Natural killer cell (primary cell): ENCODE measurements around the gene CNTN2. TPM values are rescaled to one million over a fixed set of nuclear protein-coding genes. Genes with fewer than 3 reads are reported as not detected.

Experiments
- ATAC-seq, 3 donors: fragments of 150-1000 bp in 2 of 3; fragments of 200-7000 bp in 1 of 3; cut with Tn5 transposase; 1 replicate in 1 of 3; 2 replicates in 2 of 3; pipeline ENCODE4 v1.10.0; 2021; ENCODE audit warnings: mild to moderate bottlenecking in 2 of 3, moderate library complexity in 2 of 3
- DNase-seq, 2 donors: peaks; one replicate each; pipeline versions ENCODE4 v3.0.0 to v3.0.0-alpha.2; 2013 to 2021; ENCODE audit warnings: mixed read lengths in 1 of 2
- H3K27ac ChIP-seq: one replicate; pipeline ENCODE4 v1.5.1; 2013; ENCODE audit warnings: mild to moderate bottlenecking, low read length
- H3K27me3 ChIP-seq: one replicate; pipeline ENCODE4 v1.6.1; 2013; ENCODE audit warnings: low read length; ENCODE audit not compliant: control insufficient read depth, insufficient read depth
- H3K36me3 ChIP-seq: one replicate; pipeline ENCODE4 v1.6.1; 2013; ENCODE audit warnings: low read length; ENCODE audit not compliant: control insufficient read depth, insufficient read depth
- H3K4me1 ChIP-seq: one replicate; pipeline ENCODE4 v1.6.1; 2013; ENCODE audit warnings: low read length; ENCODE audit not compliant: control insufficient read depth, insufficient read depth
- H3K4me3 ChIP-seq: one replicate; pipeline ENCODE4 v1.5.1; 2013; ENCODE audit warnings: low read length
- H3K9me3 ChIP-seq: one replicate; pipeline ENCODE4 v1.6.1; 2013; ENCODE audit warnings: low read length; ENCODE audit not compliant: control insufficient read depth, insufficient read depth
- H3K27ac Mint-ChIP-seq, 2 donors: one replicate each; pipeline ENCODE4 v1.8.0; 2022; ENCODE audit warnings: mild to moderate bottlenecking in 2 of 2, mixed read lengths in 2 of 2, moderate library complexity in 1 of 2
- H3K27me3 Mint-ChIP-seq, 2 donors: one replicate each; pipeline ENCODE4 v1.8.0; 2022; ENCODE audit warnings: low read depth in 2 of 2, mixed read lengths in 2 of 2
- H3K36me3 Mint-ChIP-seq: one replicate; pipeline ENCODE4 v1.8.0; 2022; ENCODE audit warnings: mixed read lengths
- H3K4me1 Mint-ChIP-seq, 2 donors: one replicate each; pipeline ENCODE4 v1.8.0; 2022; ENCODE audit warnings: mixed read lengths in 2 of 2
- H3K4me3 Mint-ChIP-seq: one replicate; pipeline ENCODE4 v1.8.0; 2022; ENCODE audit warnings: mild to moderate bottlenecking, moderate library complexity, mixed read lengths
- H3K9me3 Mint-ChIP-seq, 2 donors: one replicate each; pipeline ENCODE4 v1.8.0; 2022; ENCODE audit warnings: mixed read lengths in 2 of 2
- CTCF ChIP-seq: fragments of 200-600 bp; IDR thresholded peaks from one replicate; pipeline ENCODE4 v1.8.0; 2022; ENCODE audit warnings: antibody characterized with exemption
- WGBS: methylation state at CpG from one replicate; pipeline ENCODE4 v1.1.7; 2013; ENCODE audit warnings: missing lambda C conversion rate; ENCODE audit not compliant: insufficient coverage; 5-methylcytosine and 5-hydroxymethylcytosine counted together
- intact Hi-C: fragments of 100-400 bp; cut with micrococcal nuclease; formaldehyde crosslinking; loops from one replicate; pipeline ENCODE4 v1.14.2; 2022
- total RNA-seq, 4 donors: library from RNA; stranded (reverse); fragments of 120-200 nt in 1 of 4; gene quantifications; one replicate each; pipeline versions ENCODE4 v1.2.3 to v1.2.4, GENCODE V29; 2013 to 2022

The CNTN2 gene
- total RNA-seq, 3 donors from 2014 or later (not counting 1 experiment from before 2014, with no cell fraction given) = not detected

- no peaks in the 10 kb centered on the region for H3K9me3 Mint-ChIP-seq
- Histone ChIP-seq H3K4me3 (no peak overlapping the region), H3K9me3 (no peaks in the 10 kb centered on the region), H3K27ac (no peak overlapping the region), H3K36me3 (no peaks in the 10 kb centered on the region), H3K27me3 (no peaks in the 10 kb centered on the region), H3K4me1 (peaks cover 6% of the 10 kb centered on the region)
- no peak for ATAC-seq
- no peaks in the 10 kb centered on the region for H3K4me1 Mint-ChIP-seq
- intact Hi-C loops = no loop called here
- H3K27me3 Mint-ChIP-seq = no peaks in the 10 kb centered on the region
- no peak overlapping the region for H3K4me3 Mint-ChIP-seq
- no peak for DNase-seq
- H3K36me3 Mint-ChIP-seq = no peaks in the 10 kb centered on the region
- 94% methylated on average over 12 of the region's 12 CpGs for WGBS
- TF ChIP-seq CTCF = no peak
- H3K27ac Mint-ChIP-seq = no peak overlapping the region
These were observed 15.8 kb downstream of the CNTN2 start for GRCh38 chr1:205058853-205059252.

GRCh38 chr1:205059660-205060059 is 16.6 kb downstream of the CNTN2 start:
- H3K27me3 Mint-ChIP-seq = no peaks in the 10 kb centered on the region
- H3K36me3 Mint-ChIP-seq = no peaks in the 10 kb centered on the region
- 93% methylated on average over 6 of the region's 6 CpGs for WGBS
- no peaks in the 10 kb centered on the region for H3K9me3 Mint-ChIP-seq
- H3K36me3 ChIP-seq = no peaks in the 10 kb centered on the region
- ATAC-seq (no peak), DNase-seq (no peak)
- no peaks in the 10 kb centered on the region for H3K27me3 ChIP-seq
- H3K27ac ChIP-seq = no peak overlapping the region
- no peak overlapping the region for H3K27ac Mint-ChIP-seq
- intact Hi-C loops = loop anchor here (10.0 kb wide), 2 partner anchors 85 to 185 kb away; no protein-coding TSS in a partner anchor
- H3K4me3 Mint-ChIP-seq = no peak overlapping the region
- no peaks in the 10 kb centered on the region for H3K9me3 ChIP-seq
- H3K4me3 ChIP-seq = no peak overlapping the region
- H3K4me1 ChIP-seq = peaks cover 6% of the 10 kb centered on the region
- no peak for TF ChIP-seq CTCF
- no peaks in the 10 kb centered on the region for H3K4me1 Mint-ChIP-seq

GRCh38 chr1:205060746-205061145 is 17.7 kb downstream of the CNTN2 start:
- no peaks in the 10 kb centered on the region for H3K36me3 ChIP-seq
- H3K27ac ChIP-seq = no peak overlapping the region
- DNase-seq (no peak), ATAC-seq (no peak)
- no peaks in the 10 kb centered on the region for H3K27me3 Mint-ChIP-seq
- no peaks in the 10 kb centered on the region for H3K4me1 Mint-ChIP-seq
- H3K9me3 ChIP-seq = no peaks in the 10 kb centered on the region
- no peak overlapping the region for H3K4me3 ChIP-seq
- no peaks in the 10 kb centered on the region for H3K9me3 Mint-ChIP-seq
- H3K36me3 Mint-ChIP-seq = no peaks in the 10 kb centered on the region
- no peaks in the 10 kb centered on the region for H3K27me3 ChIP-seq
- peaks cover 6% of the 10 kb centered on the region for H3K4me1 ChIP-seq
- no peak for TF ChIP-seq CTCF
- H3K27ac Mint-ChIP-seq = no peak overlapping the region
- H3K4me3 Mint-ChIP-seq = no peak overlapping the region
- intact Hi-C loops = loop anchor here (10.0 kb wide), 2 partner anchors 86 to 184 kb away; no protein-coding TSS in a partner anchor
- 95% methylated on average over 10 of the region's 10 CpGs for WGBS

- H3K4me1 Mint-ChIP-seq = no peaks in the 10 kb centered on the region
- no peaks in the 10 kb centered on the region for H3K36me3 Mint-ChIP-seq
- intact Hi-C loops = loop anchor here (10.0 kb wide), 2 partner anchors 86 to 184 kb away; no protein-coding TSS in a partner anchor
- H3K27me3 Mint-ChIP-seq = peaks cover 0 to under 1% of the 10 kb centered on the region in 2 donors
- no peak for DNase-seq
- H3K4me1 ChIP-seq = peaks cover 6% of the 10 kb centered on the region
- H3K9me3 Mint-ChIP-seq = no peaks in the 10 kb centered on the region
- H3K4me3 Mint-ChIP-seq = no peak overlapping the region
- WGBS = 87% methylated on average over 14 of the region's 14 CpGs
- no peaks in the 10 kb centered on the region for H3K36me3 ChIP-seq
- no peak overlapping the region for H3K27ac Mint-ChIP-seq
- H3K4me3 ChIP-seq = no peak overlapping the region
- TF ChIP-seq CTCF = no peak
- no peaks in the 10 kb centered on the region for H3K27me3 ChIP-seq
- no peaks in the 10 kb centered on the region for H3K9me3 ChIP-seq
- H3K27ac ChIP-seq = no peak overlapping the region
- ATAC-seq = peak in 1 of 3 donors; percentile 1
These were observed 18.2 kb downstream of the CNTN2 start for GRCh38 chr1:205061227-205061626.
